Activated T-helper 1 cell treated with anti-CD3 and anti-CD28 coated beads, Interleukin-2, amount 50 U/mL, for 16 hours (primary cell): ENCODE measurements around the gene MKRN2OS.

Experiments used
- DNase-seq, 2 donors: peaks; one replicate each; pipeline ENCODE4 v3.0.0-alpha.2; 2020; ENCODE audit warnings: low read depth in 1 of 2, low spot score in 1 of 2

The MKRN2OS gene

GRCh38 chr3:12515631-12516030, 29.7 kb downstream of the MKRN2OS start:
- no peak for DNase-seq

- no peak for DNase-seq
Measured at GRCh38 chr3:12513694-12514446, 31.4 kb downstream of the MKRN2OS start.

- no peak for DNase-seq
Measured at GRCh38 chr3:12512534-12513118, 32.7 kb downstream of the MKRN2OS start.

GRCh38 chr3:12509466-12509865, 35.8 kb downstream of the MKRN2OS start:
- DNase-seq: no peak

- no peak for DNase-seq
Measured at GRCh38 chr3:12508291-12508700, 37.0 kb downstream of the MKRN2OS start.

GRCh38 chr3:12507591-12508281, 37.6 kb downstream of the MKRN2OS start:
- DNase-seq: no peak

GRCh38 chr3:12506201-12506709, 39.0 kb downstream of the MKRN2OS start:
- DNase-seq: no peak

- DNase-seq: no peak
Measured at GRCh38 chr3:12503126-12503957, 42.0 kb downstream of the MKRN2OS start.

GRCh38 chr3:12501360-12502020, 43.8 kb downstream of the MKRN2OS start:
- no peak for DNase-seq

- DNase-seq: no peak
Measured at GRCh38 chr3:12499474-12499873, 45.8 kb downstream of the MKRN2OS start.

GRCh38 chr3:12496453-12496761, 48.9 kb downstream of the MKRN2OS start:
- DNase-seq: no peak

- no peak for DNase-seq
Measured at GRCh38 chr3:12495749-12496452, 49.4 kb downstream of the MKRN2OS start.

GRCh38 chr3:12490547-12490946, 54.8 kb downstream of the MKRN2OS start:
- DNase-seq: no peak

GRCh38 chr3:12489832-12490231, 55.5 kb downstream of the MKRN2OS start:
- DNase-seq: no peak
